HEK293 (cell line): Measurements from ENCODE around the gene UCK2.

Source experiments
- CTCF ChIA-PET: fragments of 350-600 bp; formaldehyde crosslinking; extraction: SDS; loops from one replicate; lab custom pipeline; 2021; ENCODE audit warnings: antibody characterized with exemption; lab: Yijun Ruan, JAX
- POLR2A ChIA-PET: fragments of 300-600 bp; formaldehyde crosslinking; extraction: SDS; loops from one replicate; lab custom pipeline; 2020; ENCODE audit warnings: antibody characterized with exemption, inconsistent platforms; lab: Yijun Ruan, JAX
- H3K27ac ChIP-seq: fragments of 200-500 bp; sonication (Bioruptor generic); 2 replicates; pipeline ENCODE4 v1.5.1; 2014; ENCODE audit warnings: low read depth, low read length, control low read depth, inconsistent platforms; ENCODE audit errors: extremely low read depth
- H3K36me3 ChIP-seq, 2 experiments: fragments of 200-500 bp in 1 of 2; sonication (Bioruptor generic) in 1 of 2; 1 replicate in 1 of 2; 2 replicates in 1 of 2; pipeline ENCODE4 v1.5.1; 2014 to 2017; ENCODE audit warnings: inconsistent platforms in 2 of 2, low read length in 2 of 2; ENCODE audit not compliant: control insufficient read depth in 2 of 2, insufficient read depth in 1 of 2
- H3K4me1 ChIP-seq: fragments of 200-500 bp; sonication (Bioruptor generic); 2 replicates; pipeline ENCODE4 v1.5.1; 2014; ENCODE audit warnings: mild to moderate bottlenecking, low read length, inconsistent platforms; ENCODE audit not compliant: control insufficient read depth, insufficient read depth
- H3K4me3 ChIP-seq: 2 replicates; pipeline ENCODE4 v1.5.1; 2011; ENCODE audit warnings: low read depth, mild to moderate bottlenecking, control low read depth, low read length, moderate library complexity
- H3K9me3 ChIP-seq: fragments of 200-500 bp; sonication (Bioruptor generic); 2 replicates; pipeline ENCODE4 v1.5.1; 2014; ENCODE audit warnings: low read depth, low read length, inconsistent platforms; ENCODE audit not compliant: control insufficient read depth, insufficient read depth
- BCL11A ChIP-seq: fragments of 450-650 bp; formaldehyde crosslinking; IDR thresholded peaks from 2 replicates; pipeline ENCODE4 v1.5.1; 2016; ENCODE audit warnings: low read depth, missing biosample characterization, missing genetic modification characterization
- FEZF1 ChIP-seq: fragments of 450-650 bp; formaldehyde crosslinking; IDR thresholded peaks from 2 replicates; pipeline ENCODE4 v1.5.1; 2016; ENCODE audit warnings: missing biosample characterization, missing genetic modification characterization
- IKZF3 ChIP-seq: fragments of 450-650 bp; IDR thresholded peaks from 2 replicates; pipeline ENCODE4 v1.5.0; 2018; ENCODE audit warnings: missing biosample characterization, mild to moderate bottlenecking, missing genetic modification characterization, moderate library complexity
- KLF10 ChIP-seq: fragments of 450-650 bp; IDR thresholded peaks from 2 replicates; pipeline ENCODE4 v1.5.1; 2018; ENCODE audit warnings: missing biosample characterization, mild to moderate bottlenecking, missing genetic modification characterization
- OSR2 ChIP-seq: fragments of 450-650 bp; formaldehyde crosslinking; IDR thresholded peaks from 2 replicates; pipeline ENCODE4 v1.5.1; 2016; ENCODE audit warnings: missing biosample characterization, missing genetic modification characterization
- RBAK ChIP-seq: fragments of 450-650 bp; formaldehyde crosslinking; IDR thresholded peaks from 2 replicates; pipeline ENCODE4 v1.5.1; 2016; ENCODE audit warnings: missing biosample characterization, missing genetic modification characterization
- SCRT1 ChIP-seq: fragments of 450-650 bp; formaldehyde crosslinking; IDR thresholded peaks from 2 replicates; pipeline ENCODE4 v1.5.1; 2016; ENCODE audit warnings: missing biosample characterization, missing genetic modification characterization, borderline replicate concordance
- SP2 ChIP-seq: fragments of 450-650 bp; formaldehyde crosslinking; IDR thresholded peaks from 2 replicates; pipeline ENCODE4 v1.5.1; 2016; ENCODE audit warnings: missing biosample characterization, missing genetic modification characterization
- TRIM28 ChIP-seq: IDR thresholded peaks from 2 replicates; pipeline ENCODE4 v1.6.1; 2011; ENCODE audit warnings: low read length, control low read depth, borderline replicate concordance
- ZNF223 ChIP-seq: fragments of 450-650 bp; formaldehyde crosslinking; IDR thresholded peaks from 2 replicates; pipeline ENCODE4 v1.5.1; 2016; ENCODE audit warnings: missing biosample characterization, missing genetic modification characterization
- ZNF24 ChIP-seq: fragments of 450-650 bp; formaldehyde crosslinking; IDR thresholded peaks from 2 replicates; pipeline ENCODE4 v1.5.1; 2016; ENCODE audit warnings: missing biosample characterization, missing genetic modification characterization
- ZNF248 ChIP-seq: fragments of 450-650 bp; formaldehyde crosslinking; IDR thresholded peaks from 2 replicates; pipeline ENCODE4 v1.5.1; 2017; ENCODE audit warnings: missing biosample characterization, missing genetic modification characterization
- ZNF426 ChIP-seq: fragments of 450-650 bp; formaldehyde crosslinking; IDR thresholded peaks from 2 replicates; pipeline ENCODE4 v1.5.1; 2017; ENCODE audit warnings: missing biosample characterization, missing genetic modification characterization, mild to moderate bottlenecking, inconsistent platforms, moderate library complexity
- ZNF544 ChIP-seq: fragments of 450-650 bp; formaldehyde crosslinking; IDR thresholded peaks from 2 replicates; pipeline ENCODE4 v1.5.0; 2017; ENCODE audit warnings: missing biosample characterization, missing genetic modification characterization
- ZNF561 ChIP-seq: fragments of 450-650 bp; IDR thresholded peaks from 2 replicates; pipeline ENCODE4 v1.5.1; 2018; ENCODE audit warnings: missing biosample characterization, missing genetic modification characterization, borderline replicate concordance
- ZNF621 ChIP-seq: fragments of 450-650 bp; formaldehyde crosslinking; IDR thresholded peaks from 2 replicates; pipeline ENCODE4 v1.5.1; 2017; ENCODE audit warnings: missing biosample characterization, missing genetic modification characterization
- ZNF660 ChIP-seq: fragments of 450-650 bp; IDR thresholded peaks from 2 replicates; pipeline ENCODE4 v1.5.1; 2018; ENCODE audit warnings: missing biosample characterization, mild to moderate bottlenecking, missing genetic modification characterization
- ZSCAN30 ChIP-seq: fragments of 450-650 bp; IDR thresholded peaks from 2 replicates; pipeline ENCODE4 v1.5.1; 2018; ENCODE audit warnings: missing biosample characterization, mild to moderate bottlenecking, missing genetic modification characterization, moderate library complexity
- ZSCAN4 ChIP-seq: fragments of 450-650 bp; formaldehyde crosslinking; IDR thresholded peaks from 2 replicates; pipeline ENCODE4 v1.5.1; 2017; ENCODE audit warnings: missing biosample characterization, missing genetic modification characterization
- TF ChIP-seq, protein P1 (sequence below): fragments of 450-650 bp; formaldehyde crosslinking; IDR thresholded peaks from 2 replicates; pipeline ENCODE4 v1.5.1; 2017; ENCODE audit warnings: missing biosample characterization, missing genetic modification characterization
- TF ChIP-seq, protein P2 (sequence below): fragments of 450-650 bp; formaldehyde crosslinking; IDR thresholded peaks from 2 replicates; pipeline ENCODE4 v1.5.1; 2017; ENCODE audit warnings: missing biosample characterization, mild to moderate bottlenecking, missing genetic modification characterization, moderate library complexity
- TF ChIP-seq, protein P3 (sequence below): fragments of 450-650 bp; formaldehyde crosslinking; IDR thresholded peaks from 2 replicates; pipeline ENCODE4 v1.5.1; 2016; ENCODE audit warnings: missing biosample characterization, missing genetic modification characterization, low read depth
- TF ChIP-seq, protein P4 (sequence below): fragments of 450-650 bp; formaldehyde crosslinking; IDR thresholded peaks from 2 replicates; pipeline ENCODE4 v1.5.1; 2016; ENCODE audit warnings: missing biosample characterization, missing genetic modification characterization

UCK2 gene

GRCh38 chr1:165899461-165899941 is 72.1 kb downstream of the UCK2 start:
- CTCF ChIA-PET, result interaction anchor here (0.7 kb wide), 1 partner anchor 182 kb away, joined by 4 read pairs; no protein-coding TSS in a partner anchor
- POLR2A ChIA-PET, result no interaction called here
- Histone ChIP-seq H3K36me3 (peaks cover 4 to 72% of the 10 kb centered on the region in 2 experiments; a peak in 2 of 3 replicates), H3K9me3 (no peaks in the 10 kb centered on the region), H3K27ac (no peak overlapping the region), H3K4me3 (no peak overlapping the region), H3K4me1 (no peaks in the 10 kb centered on the region)
- TF ChIP-seq RBAK (tag by site-specific recombination), result no peak
- TF ChIP-seq, protein P1, sequence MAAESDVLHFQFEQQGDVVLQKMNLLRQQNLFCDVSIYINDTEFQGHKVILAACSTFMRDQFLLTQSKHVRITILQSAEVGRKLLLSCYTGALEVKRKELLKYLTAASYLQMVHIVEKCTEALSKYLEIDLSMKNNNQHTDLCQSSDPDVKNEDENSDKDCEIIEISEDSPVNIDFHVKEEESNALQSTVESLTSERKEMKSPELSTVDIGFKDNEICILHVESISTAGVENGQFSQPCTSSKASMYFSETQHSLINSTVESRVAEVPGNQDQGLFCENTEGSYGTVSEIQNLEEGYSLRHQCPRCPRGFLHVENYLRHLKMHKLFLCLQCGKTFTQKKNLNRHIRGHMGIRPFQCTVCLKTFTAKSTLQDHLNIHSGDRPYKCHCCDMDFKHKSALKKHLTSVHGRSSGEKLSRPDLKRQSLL (tag by site-specific recombination), result no peak
- no peak for TF ChIP-seq ZNF223 (tag by site-specific recombination)

- ChIA-PET POLR2A (interaction anchor here (0.7 kb wide), 1 partner anchor 72 kb away, joined by 3 read pairs; no protein-coding TSS in a partner anchor), CTCF (interaction anchor here (0.7 to 1.7 kb wide), 4 partner anchors 13 to 264 kb away, joined by 3 to 6 read pairs (median 3); no protein-coding TSS in a partner anchor)
- peaks cover 0 to 71% of the 10 kb centered on the region in 2 experiments; a peak in 1 of 3 replicates for H3K36me3 ChIP-seq
- no peaks in the 10 kb centered on the region for H3K9me3 ChIP-seq
- H3K4me3 ChIP-seq, result no peak overlapping the region
- H3K4me1 ChIP-seq, result no peaks in the 10 kb centered on the region
- no peak overlapping the region for H3K27ac ChIP-seq
- peak; percentile 70; the same call in 1 of the 2 replicates for TF ChIP-seq ZSCAN30 (tag by site-specific recombination)
- TF ChIP-seq, protein P2, sequence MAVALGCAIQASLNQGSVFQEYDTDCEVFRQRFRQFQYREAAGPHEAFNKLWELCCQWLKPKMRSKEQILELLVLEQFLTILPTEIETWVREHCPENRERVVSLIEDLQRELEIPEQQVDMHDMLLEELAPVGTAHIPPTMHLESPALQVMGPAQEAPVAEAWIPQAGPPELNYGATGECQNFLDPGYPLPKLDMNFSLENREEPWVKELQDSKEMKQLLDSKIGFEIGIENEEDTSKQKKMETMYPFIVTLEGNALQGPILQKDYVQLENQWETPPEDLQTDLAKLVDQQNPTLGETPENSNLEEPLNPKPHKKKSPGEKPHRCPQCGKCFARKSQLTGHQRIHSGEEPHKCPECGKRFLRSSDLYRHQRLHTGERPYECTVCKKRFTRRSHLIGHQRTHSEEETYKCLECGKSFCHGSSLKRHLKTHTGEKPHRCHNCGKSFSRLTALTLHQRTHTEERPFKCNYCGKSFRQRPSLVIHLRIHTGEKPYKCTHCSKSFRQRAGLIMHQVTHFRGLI, result peak; percentile 41; the same call in 1 of the 2 replicates
- TF ChIP-seq BCL11A, result no peak
- TF ChIP-seq SCRT1, result 0 out of 2 replicates have a peak, but pooled peaks have one; percentile 23
- TF ChIP-seq ZNF544 (tag by site-specific recombination), result no peak
- TF ChIP-seq ZNF24 (tag by site-specific recombination), result no peak; the same call in 1 of the 2 replicates
- TF ChIP-seq IKZF3 (tag by site-specific recombination), result peak; percentile 57
- TF ChIP-seq ZNF621 (tag by site-specific recombination), result no peak
- peak; percentile 95 for TF ChIP-seq ZSCAN4
- TF ChIP-seq, protein P3, sequence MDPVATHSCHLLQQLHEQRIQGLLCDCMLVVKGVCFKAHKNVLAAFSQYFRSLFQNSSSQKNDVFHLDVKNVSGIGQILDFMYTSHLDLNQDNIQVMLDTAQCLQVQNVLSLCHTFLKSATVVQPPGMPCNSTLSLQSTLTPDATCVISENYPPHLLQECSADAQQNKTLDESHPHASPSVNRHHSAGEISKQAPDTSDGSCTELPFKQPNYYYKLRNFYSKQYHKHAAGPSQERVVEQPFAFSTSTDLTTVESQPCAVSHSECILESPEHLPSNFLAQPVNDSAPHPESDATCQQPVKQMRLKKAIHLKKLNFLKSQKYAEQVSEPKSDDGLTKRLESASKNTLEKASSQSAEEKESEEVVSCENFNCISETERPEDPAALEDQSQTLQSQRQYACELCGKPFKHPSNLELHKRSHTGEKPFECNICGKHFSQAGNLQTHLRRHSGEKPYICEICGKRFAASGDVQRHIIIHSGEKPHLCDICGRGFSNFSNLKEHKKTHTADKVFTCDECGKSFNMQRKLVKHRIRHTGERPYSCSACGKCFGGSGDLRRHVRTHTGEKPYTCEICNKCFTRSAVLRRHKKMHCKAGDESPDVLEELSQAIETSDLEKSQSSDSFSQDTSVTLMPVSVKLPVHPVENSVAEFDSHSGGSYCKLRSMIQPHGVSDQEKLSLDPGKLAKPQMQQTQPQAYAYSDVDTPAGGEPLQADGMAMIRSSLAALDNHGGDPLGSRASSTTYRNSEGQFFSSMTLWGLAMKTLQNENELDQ (tag by site-specific recombination), result no peak
- peak; percentile 85 for TF ChIP-seq TRIM28
- no peak for TF ChIP-seq ZNF426 (tag by site-specific recombination)
- TF ChIP-seq FEZF1, result peak; percentile 92
- 0 out of 2 replicates have a peak, but pooled peaks have one; percentile 43 for TF ChIP-seq ZNF561 (tag by site-specific recombination)
- 0 out of 2 replicates have a peak, but pooled peaks have one; percentile 35 for TF ChIP-seq ZNF660 (tag by site-specific recombination)
- no peak for TF ChIP-seq ZNF248
- TF ChIP-seq KLF10 (tag by site-specific recombination), result no peak
- TF ChIP-seq, protein P4, sequence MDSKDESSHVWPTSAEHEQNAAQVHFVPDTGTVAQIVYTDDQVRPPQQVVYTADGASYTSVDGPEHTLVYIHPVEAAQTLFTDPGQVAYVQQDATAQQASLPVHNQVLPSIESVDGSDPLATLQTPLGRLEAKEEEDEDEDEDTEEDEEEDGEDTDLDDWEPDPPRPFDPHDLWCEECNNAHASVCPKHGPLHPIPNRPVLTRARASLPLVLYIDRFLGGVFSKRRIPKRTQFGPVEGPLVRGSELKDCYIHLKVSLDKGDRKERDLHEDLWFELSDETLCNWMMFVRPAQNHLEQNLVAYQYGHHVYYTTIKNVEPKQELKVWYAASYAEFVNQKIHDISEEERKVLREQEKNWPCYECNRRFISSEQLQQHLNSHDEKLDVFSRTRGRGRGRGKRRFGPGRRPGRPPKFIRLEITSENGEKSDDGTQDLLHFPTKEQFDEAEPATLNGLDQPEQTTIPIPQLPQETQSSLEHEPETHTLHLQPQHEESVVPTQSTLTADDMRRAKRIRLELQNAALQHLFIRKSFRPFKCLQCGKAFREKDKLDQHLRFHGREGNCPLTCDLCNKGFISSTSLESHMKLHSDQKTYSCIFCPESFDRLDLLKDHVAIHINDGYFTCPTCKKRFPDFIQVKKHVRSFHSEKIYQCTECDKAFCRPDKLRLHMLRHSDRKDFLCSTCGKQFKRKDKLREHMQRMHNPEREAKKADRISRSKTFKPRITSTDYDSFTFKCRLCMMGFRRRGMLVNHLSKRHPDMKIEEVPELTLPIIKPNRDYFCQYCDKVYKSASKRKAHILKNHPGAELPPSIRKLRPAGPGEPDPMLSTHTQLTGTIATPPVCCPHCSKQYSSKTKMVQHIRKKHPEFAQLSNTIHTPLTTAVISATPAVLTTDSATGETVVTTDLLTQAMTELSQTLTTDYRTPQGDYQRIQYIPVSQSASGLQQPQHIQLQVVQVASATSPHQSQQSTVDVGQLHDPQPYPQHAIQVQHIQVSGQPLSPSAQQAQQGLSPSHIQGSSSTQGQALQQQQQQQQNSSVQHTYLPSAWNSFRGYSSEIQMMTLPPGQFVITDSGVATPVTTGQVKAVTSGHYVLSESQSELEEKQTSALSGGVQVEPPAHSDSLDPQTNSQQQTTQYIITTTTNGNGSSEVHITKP (tag by site-specific recombination), result peak; percentile 71
- no peak for TF ChIP-seq SP2 (tag by site-specific recombination)
- peak; percentile 81 for TF ChIP-seq OSR2
Measured at GRCh38 chr1:165900576-165901380, 73.4 kb downstream of the UCK2 start.
